Endodermal cell (in vitro differentiated cells): ENCODE measurements around the gene RREB1. TPM values are rescaled to one million over a fixed set of nuclear protein-coding genes. Genes with fewer than 3 reads are reported as not detected.
"Not testable (repeated sequence)": the region's sequence is repeated elsewhere in the genome, so short reads cannot be mapped to it uniquely, and the experiment has no call there.

Experiments
- DNase-seq: peaks from one replicate; pipeline ENCODE4 v3.0.0-alpha.2; 2017
- H3K27ac ChIP-seq: 2 replicates; pipeline ENCODE4 v1.5.1; 2013; ENCODE audit warnings: mild to moderate bottlenecking, low read depth, low read length, moderate library complexity
- H3K27me3 ChIP-seq: 2 replicates; pipeline ENCODE4 v1.6.1; 2013; ENCODE audit warnings: mild to moderate bottlenecking, low read length, moderate library complexity; ENCODE audit not compliant: insufficient read depth, control insufficient read depth, poor library complexity, severe bottlenecking
- H3K36me3 ChIP-seq: 2 replicates; pipeline ENCODE4 v1.7.0; 2013; ENCODE audit warnings: mild to moderate bottlenecking, low read length, moderate library complexity; ENCODE audit not compliant: control insufficient read depth, insufficient read depth
- H3K4me1 ChIP-seq: one replicate; pipeline ENCODE4 v1.7.0; 2013; ENCODE audit warnings: low read length; ENCODE audit not compliant: control insufficient read depth, insufficient read depth
- H3K4me3 ChIP-seq: 2 replicates; pipeline ENCODE4 v1.5.1; 2013; ENCODE audit warnings: mild to moderate bottlenecking, low read length, moderate library complexity
- H3K9ac ChIP-seq: 2 replicates; pipeline ENCODE4 v1.6.1; 2013; ENCODE audit warnings: mild to moderate bottlenecking, low read length, moderate library complexity; ENCODE audit not compliant: poor library complexity, severe bottlenecking; ENCODE audit errors: extremely low read depth
- H3K9me3 ChIP-seq: 2 replicates; pipeline ENCODE4 v1.6.1; 2013; ENCODE audit warnings: mild to moderate bottlenecking, low read length, moderate library complexity; ENCODE audit not compliant: control insufficient read depth
- H3K27ac Mint-ChIP-seq: 2 replicates; pipeline ENCODE4 v1.8.0; 2020; ENCODE audit warnings: mixed read lengths
- H3K27me3 Mint-ChIP-seq: 2 replicates; pipeline ENCODE4 v1.8.0; 2021; ENCODE audit warnings: mild to moderate bottlenecking, mixed read lengths; ENCODE audit not compliant: insufficient read depth
- H3K36me3 Mint-ChIP-seq: 2 replicates; pipeline ENCODE4 v1.8.0; 2020; ENCODE audit warnings: low read depth, mixed read lengths
- H3K4me1 Mint-ChIP-seq: 2 replicates; pipeline ENCODE4 v1.8.0; 2020; ENCODE audit warnings: mixed read lengths
- H3K4me3 Mint-ChIP-seq: 2 replicates; pipeline ENCODE4 v1.8.0; 2020; ENCODE audit warnings: mild to moderate bottlenecking, moderate library complexity, mixed read lengths
- H3K9me3 Mint-ChIP-seq: 2 replicates; pipeline ENCODE4 v1.8.0; 2020; ENCODE audit warnings: mild to moderate bottlenecking, mixed read lengths
- CTCF ChIP-seq: fragments of 200-600 bp; sonication (generic); conservative IDR thresholded peaks from 2 replicates; pipeline ENCODE4 v1.5.0; 2021; ENCODE audit warnings: antibody characterized with exemption, mild to moderate bottlenecking
- WGBS, 2 experiments: methylation state at CpG; one replicate each; pipeline versions ENCODE4 v1.1.5 to v1.1.7; 2013; ENCODE audit warnings: missing lambda C conversion rate in 2 of 2, mixed read lengths in 1 of 2; ENCODE audit not compliant: insufficient coverage in 1 of 2, insufficient read length in 1 of 2; 5-methylcytosine and 5-hydroxymethylcytosine counted together
- total RNA-seq, 2 donors: library from RNA; stranded (reverse); fragmentation: NEBNext Ultra II Directional in 1 of 2; extraction: Animal tissue kit (Norgen Biotek cat#: 25700) in 1 of 2; gene quantifications; 2 replicates in 1 of 2; 3 replicates in 1 of 2; pipeline ENCODE4 v1.2.1, GENCODE V29; 2021

The RREB1 gene
- total RNA-seq, 2 donors from 2014 or later, result 51.2 to 64.3 TPM

GRCh38 chr6:7273709-7274108, 165.9 kb downstream of the RREB1 start:
- TF ChIP-seq CTCF, result no peak
- no peak for DNase-seq
- peaks cover 1% of the 10 kb centered on the region for H3K36me3 Mint-ChIP-seq
- WGBS, 2 experiments, result 92% methylated on average over 9 to 10 of the region's 10 CpGs
- no peak overlapping the region for H3K27ac Mint-ChIP-seq
- H3K9me3 ChIP-seq, result no peaks in the 10 kb centered on the region
- H3K4me1 Mint-ChIP-seq, result no peaks in the 10 kb centered on the region
- no peaks in the 10 kb centered on the region for H3K4me1 ChIP-seq
- H3K27ac ChIP-seq, result no peak overlapping the region
- H3K4me3 ChIP-seq, result no peak overlapping the region
- no peaks in the 10 kb centered on the region for H3K36me3 ChIP-seq
- no peak overlapping the region for H3K4me3 Mint-ChIP-seq
- no peak overlapping the region for H3K9ac ChIP-seq
- peaks cover 2% of the 10 kb centered on the region for H3K27me3 Mint-ChIP-seq
- H3K27me3 ChIP-seq, result no peaks in the 10 kb centered on the region
- H3K9me3 Mint-ChIP-seq, result no peaks in the 10 kb centered on the region

DNA sequence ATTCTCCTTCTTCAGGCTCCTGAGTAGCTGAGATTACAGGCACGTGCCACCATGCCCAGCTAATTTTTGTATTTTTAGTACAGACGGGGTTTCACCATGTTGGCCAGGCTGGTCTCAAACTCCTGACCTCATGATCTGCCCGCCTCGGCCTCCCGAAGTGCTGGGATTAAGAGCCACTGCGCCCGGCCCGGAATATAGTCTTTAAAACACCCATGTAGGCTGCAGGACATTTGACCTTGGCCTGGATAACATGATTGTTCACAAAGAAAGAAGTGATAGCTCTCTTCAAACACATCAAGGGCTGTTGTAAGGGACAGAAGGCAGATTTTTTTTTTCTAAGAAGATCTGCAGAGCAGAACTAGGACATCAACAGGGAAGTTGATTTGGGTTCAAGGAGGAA, 166.8 kb downstream of the RREB1 start:
- not testable (repeated sequence) for H3K36me3 ChIP-seq, H3K27me3 ChIP-seq, H3K27ac Mint-ChIP-seq, H3K9ac ChIP-seq, DNase-seq, H3K9me3 ChIP-seq, H3K4me3 Mint-ChIP-seq, H3K36me3 Mint-ChIP-seq, H3K27me3 Mint-ChIP-seq, H3K9me3 Mint-ChIP-seq, H3K4me1 Mint-ChIP-seq, H3K4me3 ChIP-seq, H3K4me1 ChIP-seq, H3K27ac ChIP-seq
- 83 to 98% methylated on average over 7 to 8 of the region's 8 CpGs for WGBS, 2 experiments

DNA sequence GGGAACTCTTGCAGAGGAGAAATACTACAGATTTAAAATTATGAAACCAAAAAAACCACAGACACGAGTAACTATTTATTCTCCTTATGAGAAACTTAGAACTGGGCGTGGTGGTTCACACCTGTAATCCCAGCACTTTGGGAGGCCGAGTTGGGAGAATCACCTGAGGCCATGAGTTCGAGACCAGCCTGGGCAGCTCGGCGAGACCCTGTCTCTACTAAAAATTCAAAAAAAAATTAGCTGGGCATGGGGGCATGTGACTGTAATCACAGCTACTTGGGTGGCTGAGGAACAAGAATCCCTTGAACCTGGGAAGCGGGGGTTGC, 168.4 kb downstream of the RREB1 start:
- Mint-ChIP-seq H3K9me3 (no peaks in the 10 kb centered on the region), H3K27ac (no peak overlapping the region)

More for the DNA sequence above, 168.4 kb downstream of the RREB1 start:
- Histone ChIP-seq H3K27me3 (no peaks in the 10 kb centered on the region), H3K36me3 (no peaks in the 10 kb centered on the region), H3K27ac (no peak overlapping the region), H3K9ac (no peak overlapping the region), H3K4me3 (no peak overlapping the region), H3K9me3 (no peaks in the 10 kb centered on the region), H3K4me1 (no peaks in the 10 kb centered on the region)
- H3K4me1 Mint-ChIP-seq, result no peaks in the 10 kb centered on the region
- H3K4me3 Mint-ChIP-seq, result no peak overlapping the region
- no peak for TF ChIP-seq CTCF
- 82 to 84% methylated on average over 6 to 7 of the region's 7 CpGs for WGBS, 2 experiments
- no peak for DNase-seq
- H3K36me3 Mint-ChIP-seq, result peaks cover 6% of the 10 kb centered on the region
- H3K27me3 Mint-ChIP-seq, result peaks cover 2% of the 10 kb centered on the region
